ENCODE results near the gene PAM16. TPM values are rescaled to one million over a fixed set of nuclear protein-coding genes. Genes with fewer than 3 reads are reported as not detected.

PAM16 gene
- total RNA-seq (10 to 100 TPM; 14.0 to 23.8 TPM), polyA plus RNA-seq (10 to 100 TPM; 35.3 to 70.5 TPM)

DNA sequence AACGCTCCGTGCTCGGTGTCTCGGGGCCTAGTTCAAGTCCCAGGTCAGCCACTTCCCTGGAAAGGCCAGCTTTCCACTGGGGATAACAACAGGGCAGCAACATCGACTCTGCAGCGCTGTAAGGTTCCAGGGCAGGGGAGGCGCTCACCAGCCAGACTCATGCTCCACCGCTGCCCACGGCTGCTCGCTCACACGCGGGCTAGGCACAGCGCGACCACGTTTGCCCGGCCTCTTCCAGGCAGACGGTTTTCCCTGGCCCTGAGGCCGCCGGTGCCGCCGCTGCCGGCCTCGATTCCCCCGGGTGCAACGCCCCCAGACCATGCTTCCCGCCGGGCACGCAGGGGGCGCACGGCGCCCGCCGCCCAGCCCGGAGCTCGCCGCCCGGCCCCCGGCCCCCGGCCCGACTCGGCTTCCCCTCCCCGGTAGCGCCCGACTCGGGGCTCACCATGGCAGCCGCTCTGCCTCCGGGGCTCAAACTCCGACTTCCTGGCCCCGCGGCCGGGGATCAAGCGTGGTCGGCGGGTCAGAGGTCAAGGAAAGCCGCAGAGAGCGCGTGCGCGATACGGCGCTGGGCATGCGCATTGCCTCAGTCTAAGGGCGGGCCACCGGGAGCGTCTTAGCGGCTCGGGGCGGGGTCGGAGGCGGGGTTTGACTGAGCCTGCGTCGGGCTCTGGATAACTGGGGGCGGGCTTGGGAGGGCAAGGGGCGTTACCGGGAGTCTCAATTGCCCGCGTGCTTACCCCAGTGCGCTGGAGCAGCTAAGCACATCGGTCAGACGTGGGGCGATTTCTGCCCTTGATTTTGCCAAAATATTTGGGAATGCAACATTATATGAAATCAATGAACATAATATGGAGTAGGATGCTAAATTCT, at the start of gene PAM16:
Gene PAM16 (minus strand): TSS at position 535 of the 873 bp plus-strand sequence. CDS start 87 bp downstream, at position 448.
- H3K4me1 ChIP-seq (ENCODE audit: control insufficient read depth in 4 of 4, insufficient read depth in 4 of 4, low read length in 3 of 4) = peaks cover 11 to 43% (median 26%) of the 10 kb centered on the region in 4 donors

More for the DNA sequence above, at the start of gene PAM16:
- DNase-seq (ENCODE audit: low spot score) = peak; percentile 99
- no peaks in the 10 kb centered on the region for H3K9me3 ChIP-seq (ENCODE audit: control insufficient read depth in 4 of 4, low read length in 3 of 4)
- H3K9ac ChIP-seq (ENCODE audit: low read depth in 1 of 2, low read length in 2 of 2) = peak within 1 kb of the TSS; percentile 82 to 95
- H3K36me3 ChIP-seq (ENCODE audit: control insufficient read depth in 4 of 4, insufficient read depth in 3 of 4, low read depth in 1 of 4, low read length in 3 of 4) = no peaks in the 10 kb centered on the region
- H3K4me3 ChIP-seq (ENCODE audit: low read depth in 1 of 3, low read length in 3 of 3) = peak within 1 kb of the TSS; percentile 92 to 99 (median 98)
- WGBS = under 1% methylated on average over 81 of the region's 81 CpGs
- peak within 1 kb of the TSS; percentile 85 to 96 for H3K27ac ChIP-seq (ENCODE audit: low read depth in 1 of 2, low read length in 2 of 2)
- no peak for TF ChIP-seq HNF4G (IDR thresholded peaks at IDR 0.05)
- TF ChIP-seq FOXA2 (IDR thresholded peaks at IDR 0.05) = no peak
- TF ChIP-seq, protein P1, sequence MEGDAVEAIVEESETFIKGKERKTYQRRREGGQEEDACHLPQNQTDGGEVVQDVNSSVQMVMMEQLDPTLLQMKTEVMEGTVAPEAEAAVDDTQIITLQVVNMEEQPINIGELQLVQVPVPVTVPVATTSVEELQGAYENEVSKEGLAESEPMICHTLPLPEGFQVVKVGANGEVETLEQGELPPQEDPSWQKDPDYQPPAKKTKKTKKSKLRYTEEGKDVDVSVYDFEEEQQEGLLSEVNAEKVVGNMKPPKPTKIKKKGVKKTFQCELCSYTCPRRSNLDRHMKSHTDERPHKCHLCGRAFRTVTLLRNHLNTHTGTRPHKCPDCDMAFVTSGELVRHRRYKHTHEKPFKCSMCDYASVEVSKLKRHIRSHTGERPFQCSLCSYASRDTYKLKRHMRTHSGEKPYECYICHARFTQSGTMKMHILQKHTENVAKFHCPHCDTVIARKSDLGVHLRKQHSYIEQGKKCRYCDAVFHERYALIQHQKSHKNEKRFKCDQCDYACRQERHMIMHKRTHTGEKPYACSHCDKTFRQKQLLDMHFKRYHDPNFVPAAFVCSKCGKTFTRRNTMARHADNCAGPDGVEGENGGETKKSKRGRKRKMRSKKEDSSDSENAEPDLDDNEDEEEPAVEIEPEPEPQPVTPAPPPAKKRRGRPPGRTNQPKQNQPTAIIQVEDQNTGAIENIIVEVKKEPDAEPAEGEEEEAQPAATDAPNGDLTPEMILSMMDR (IDR thresholded peaks at IDR 0.05; ENCODE audit: low read depth, low read length, missing input control) = no peak
- no peak for TF ChIP-seq TAF1 (conservative IDR thresholded peaks at IDR 0.05)
- TF ChIP-seq EGR1 (IDR thresholded peaks at IDR 0.05; ENCODE audit: low read depth in 2 of 2) = peak in 1 of 2 donors; percentile 19
- peak; percentile 41 to 51 for TF ChIP-seq HNF4A (conservative IDR thresholded peaks at IDR 0.05)
- TF ChIP-seq FOXA1 (IDR thresholded peaks at IDR 0.05) = no peak
- peak in 1 of 2 donors; percentile 31 for TF ChIP-seq RXRA (IDR thresholded peaks at IDR 0.05)
- TF ChIP-seq, protein P2, sequence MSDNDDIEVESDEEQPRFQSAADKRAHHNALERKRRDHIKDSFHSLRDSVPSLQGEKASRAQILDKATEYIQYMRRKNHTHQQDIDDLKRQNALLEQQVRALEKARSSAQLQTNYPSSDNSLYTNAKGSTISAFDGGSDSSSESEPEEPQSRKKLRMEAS (IDR thresholded peaks at IDR 0.05) = no peak
- no peak for TF ChIP-seq RAD21 (IDR thresholded peaks at IDR 0.05)
- TF ChIP-seq SP1 (IDR thresholded peaks at IDR 0.05) = peak; percentile 41
- TF ChIP-seq, protein P3, sequence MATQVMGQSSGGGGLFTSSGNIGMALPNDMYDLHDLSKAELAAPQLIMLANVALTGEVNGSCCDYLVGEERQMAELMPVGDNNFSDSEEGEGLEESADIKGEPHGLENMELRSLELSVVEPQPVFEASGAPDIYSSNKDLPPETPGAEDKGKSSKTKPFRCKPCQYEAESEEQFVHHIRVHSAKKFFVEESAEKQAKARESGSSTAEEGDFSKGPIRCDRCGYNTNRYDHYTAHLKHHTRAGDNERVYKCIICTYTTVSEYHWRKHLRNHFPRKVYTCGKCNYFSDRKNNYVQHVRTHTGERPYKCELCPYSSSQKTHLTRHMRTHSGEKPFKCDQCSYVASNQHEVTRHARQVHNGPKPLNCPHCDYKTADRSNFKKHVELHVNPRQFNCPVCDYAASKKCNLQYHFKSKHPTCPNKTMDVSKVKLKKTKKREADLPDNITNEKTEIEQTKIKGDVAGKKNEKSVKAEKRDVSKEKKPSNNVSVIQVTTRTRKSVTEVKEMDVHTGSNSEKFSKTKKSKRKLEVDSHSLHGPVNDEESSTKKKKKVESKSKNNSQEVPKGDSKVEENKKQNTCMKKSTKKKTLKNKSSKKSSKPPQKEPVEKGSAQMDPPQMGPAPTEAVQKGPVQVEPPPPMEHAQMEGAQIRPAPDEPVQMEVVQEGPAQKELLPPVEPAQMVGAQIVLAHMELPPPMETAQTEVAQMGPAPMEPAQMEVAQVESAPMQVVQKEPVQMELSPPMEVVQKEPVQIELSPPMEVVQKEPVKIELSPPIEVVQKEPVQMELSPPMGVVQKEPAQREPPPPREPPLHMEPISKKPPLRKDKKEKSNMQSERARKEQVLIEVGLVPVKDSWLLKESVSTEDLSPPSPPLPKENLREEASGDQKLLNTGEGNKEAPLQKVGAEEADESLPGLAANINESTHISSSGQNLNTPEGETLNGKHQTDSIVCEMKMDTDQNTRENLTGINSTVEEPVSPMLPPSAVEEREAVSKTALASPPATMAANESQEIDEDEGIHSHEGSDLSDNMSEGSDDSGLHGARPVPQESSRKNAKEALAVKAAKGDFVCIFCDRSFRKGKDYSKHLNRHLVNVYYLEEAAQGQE (IDR thresholded peaks at IDR 0.05) = no peak
- TF ChIP-seq, protein P4, sequence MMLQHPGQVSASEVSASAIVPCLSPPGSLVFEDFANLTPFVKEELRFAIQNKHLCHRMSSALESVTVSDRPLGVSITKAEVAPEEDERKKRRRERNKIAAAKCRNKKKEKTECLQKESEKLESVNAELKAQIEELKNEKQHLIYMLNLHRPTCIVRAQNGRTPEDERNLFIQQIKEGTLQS (IDR thresholded peaks at IDR 0.05) = no peak
- TF ChIP-seq, protein P5, sequence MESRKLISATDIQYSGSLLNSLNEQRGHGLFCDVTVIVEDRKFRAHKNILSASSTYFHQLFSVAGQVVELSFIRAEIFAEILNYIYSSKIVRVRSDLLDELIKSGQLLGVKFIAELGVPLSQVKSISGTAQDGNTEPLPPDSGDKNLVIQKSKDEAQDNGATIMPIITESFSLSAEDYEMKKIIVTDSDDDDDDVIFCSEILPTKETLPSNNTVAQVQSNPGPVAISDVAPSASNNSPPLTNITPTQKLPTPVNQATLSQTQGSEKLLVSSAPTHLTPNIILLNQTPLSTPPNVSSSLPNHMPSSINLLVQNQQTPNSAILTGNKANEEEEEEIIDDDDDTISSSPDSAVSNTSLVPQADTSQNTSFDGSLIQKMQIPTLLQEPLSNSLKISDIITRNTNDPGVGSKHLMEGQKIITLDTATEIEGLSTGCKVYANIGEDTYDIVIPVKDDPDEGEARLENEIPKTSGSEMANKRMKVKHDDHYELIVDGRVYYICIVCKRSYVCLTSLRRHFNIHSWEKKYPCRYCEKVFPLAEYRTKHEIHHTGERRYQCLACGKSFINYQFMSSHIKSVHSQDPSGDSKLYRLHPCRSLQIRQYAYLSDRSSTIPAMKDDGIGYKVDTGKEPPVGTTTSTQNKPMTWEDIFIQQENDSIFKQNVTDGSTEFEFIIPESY (IDR thresholded peaks at IDR 0.05) = no peak
- no peak for TF ChIP-seq JUND (IDR thresholded peaks at IDR 0.05)
- peak; percentile 29 for TF ChIP-seq YY1 (IDR thresholded peaks at IDR 0.05)
- no peak for TF ChIP-seq GABPA (IDR thresholded peaks at IDR 0.05 in 1 of 2, conservative IDR thresholded peaks at IDR 0.05 in 1 of 2)
- peak; percentile 86 for TF ChIP-seq NR2F2 (IDR thresholded peaks at IDR 0.05)
- H3K27me3 ChIP-seq (ENCODE audit: control insufficient read depth in 4 of 4, insufficient read depth in 4 of 4, low read length in 3 of 4) = no peaks in the 10 kb centered on the region
